ENCODE measurements around the gene NKX1-2.
"Not testable (repeated sequence)": the region's sequence is repeated elsewhere in the genome, so short reads cannot be mapped to it uniquely, and the experiment has no call there.

Gene NKX1-2

DNA sequence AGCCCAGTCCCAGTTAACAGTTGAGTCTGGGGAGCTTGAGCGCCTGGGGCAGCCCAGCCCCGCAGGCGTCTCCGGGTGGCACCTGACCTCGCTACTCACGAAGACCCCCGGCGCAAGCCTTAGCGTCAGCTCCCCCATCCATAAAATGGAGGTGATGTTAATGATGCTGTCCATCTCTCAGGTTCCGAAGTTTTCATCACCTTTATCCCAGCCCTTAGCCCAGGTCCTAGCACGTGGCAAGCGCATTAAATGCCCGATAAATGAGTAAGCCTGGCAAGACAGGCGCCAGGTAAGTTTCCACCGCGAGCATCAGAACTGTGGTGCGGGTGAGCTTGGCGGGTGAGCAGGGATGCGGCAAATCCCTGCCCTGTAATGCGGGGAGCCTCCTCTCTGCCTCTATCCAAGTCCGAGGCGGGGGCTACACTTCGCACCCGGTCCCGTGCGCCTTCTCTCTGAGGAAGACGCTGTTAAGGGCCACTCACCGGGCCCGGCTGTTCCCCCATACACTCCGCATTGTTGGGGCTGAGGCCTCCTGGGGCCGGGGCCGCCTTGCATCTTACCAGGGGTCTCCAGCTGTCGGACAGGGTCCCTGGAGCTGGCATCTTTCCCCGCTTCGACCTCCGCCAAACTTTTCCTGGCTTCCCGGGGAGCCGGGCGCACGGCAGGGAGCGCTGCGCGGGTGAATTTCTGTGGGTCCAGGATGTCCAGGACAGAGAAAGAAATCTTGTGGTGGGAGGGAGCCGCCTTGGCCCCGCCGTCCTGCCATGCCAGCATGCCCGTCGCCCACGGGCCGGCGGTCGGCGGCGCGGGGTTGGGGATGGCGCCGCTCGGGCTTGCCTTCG is 444 bp downstream of the NKX1-2 start:
- no peak for DNase-seq (ENCODE audit: low spot score)

DNA sequence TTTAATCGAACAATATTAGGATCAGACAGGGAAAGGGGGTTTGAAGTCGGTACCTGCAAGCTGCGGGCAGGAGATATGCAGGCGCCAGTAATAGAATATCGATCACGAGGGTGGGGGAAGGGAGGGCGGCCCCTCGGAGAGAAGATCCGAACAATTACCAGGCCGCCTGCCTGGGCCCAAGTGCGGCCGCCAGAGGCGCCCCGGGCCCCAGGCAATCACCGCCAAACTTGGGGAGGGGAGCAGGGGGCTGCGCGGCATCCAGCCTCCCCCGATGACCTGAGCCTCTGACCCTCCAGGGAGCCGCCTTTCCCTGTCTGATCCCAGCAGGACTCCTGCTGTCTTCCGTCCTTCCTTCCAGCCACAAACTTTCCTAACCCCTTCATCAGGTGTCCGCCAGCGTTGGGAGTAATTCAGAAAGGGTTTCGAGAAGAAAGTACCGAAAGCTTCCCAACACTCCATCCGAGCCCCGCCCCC is 1.1 kb downstream of the NKX1-2 start:
- DNase-seq (ENCODE audit: low spot score) = no peak

DNA sequence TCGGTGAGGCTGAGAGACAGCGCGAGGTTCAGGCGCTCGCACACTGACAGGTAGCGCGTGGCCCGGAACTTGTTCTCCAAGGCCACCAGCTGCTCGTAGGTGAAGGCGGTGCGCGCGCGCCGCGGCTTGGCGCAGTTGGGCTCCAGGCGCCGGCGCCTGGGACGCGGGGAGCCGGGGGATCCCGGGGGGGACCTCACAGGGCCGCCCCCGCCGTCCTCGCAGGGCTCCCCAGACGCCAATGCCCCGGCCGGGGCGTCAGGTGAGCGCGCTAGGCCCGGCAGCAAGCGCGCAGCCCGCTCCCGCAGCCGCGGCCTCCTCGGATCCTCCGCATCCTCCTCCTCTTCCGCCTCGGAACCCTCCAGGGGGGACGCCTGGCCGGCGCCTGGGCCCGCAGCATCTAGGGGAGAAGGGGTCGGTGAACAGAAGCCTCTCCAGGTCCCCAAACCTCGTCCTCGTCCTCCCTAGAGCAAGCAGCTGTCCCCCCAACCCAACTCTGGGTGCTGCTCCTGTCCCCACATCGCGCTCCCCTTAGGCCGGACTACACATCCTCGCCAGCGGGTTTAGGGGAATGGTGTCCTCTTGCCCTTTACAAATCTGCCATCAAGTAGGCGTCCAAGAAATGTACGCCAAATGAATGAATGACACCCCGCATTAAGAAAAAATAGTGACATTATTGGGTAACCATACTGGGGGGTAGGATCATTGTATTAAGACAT is 1.9 kb downstream of the NKX1-2 start:
- no peak for DNase-seq (ENCODE audit: low spot score)

DNA sequence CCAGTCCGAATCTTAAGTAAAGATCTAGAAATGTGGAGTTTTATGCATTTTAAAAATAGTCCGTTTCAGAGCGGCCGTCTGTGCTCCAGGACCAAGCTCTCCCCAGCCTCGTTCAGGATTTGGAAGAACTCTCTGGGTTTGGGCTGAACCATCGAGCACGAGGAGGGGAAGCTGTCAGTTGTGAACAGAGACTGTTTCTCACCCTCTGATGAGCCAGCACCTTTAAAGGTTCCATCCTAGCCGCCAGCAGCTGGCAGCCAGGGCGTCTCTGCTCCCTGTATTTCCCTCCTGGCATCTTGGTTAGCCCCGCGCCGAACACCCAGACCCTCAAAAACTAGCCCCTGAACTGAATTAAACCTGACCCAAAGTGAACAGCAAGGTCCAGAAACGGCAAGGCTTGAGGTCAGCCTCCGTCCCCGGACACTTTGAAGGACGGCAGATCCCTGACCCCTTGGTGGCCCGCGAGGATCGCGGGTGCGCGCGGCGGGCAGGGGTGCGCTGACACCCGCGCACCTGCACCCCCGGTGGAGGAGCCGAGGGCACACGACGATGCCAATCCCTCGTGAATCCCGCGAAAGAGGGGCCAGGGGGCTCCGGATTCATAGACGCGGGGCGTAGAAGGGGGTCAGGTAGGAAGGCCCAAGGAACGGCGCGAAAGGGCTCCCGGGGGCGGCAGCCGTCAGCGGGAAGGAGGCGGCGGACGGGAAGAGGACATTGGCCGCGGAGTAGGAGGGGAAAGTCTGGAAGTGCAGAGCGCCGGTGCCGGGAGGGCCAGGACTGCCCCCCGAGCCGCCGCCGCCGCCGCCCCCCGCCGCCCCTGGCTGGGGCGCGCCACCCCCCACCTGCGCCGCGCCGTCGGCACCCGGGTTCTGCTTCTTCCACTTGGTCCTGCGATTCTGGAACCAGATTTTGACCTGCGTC is 2.7 kb downstream of the NKX1-2 start:
- no peak for DNase-seq (ENCODE audit: low spot score)

DNA sequence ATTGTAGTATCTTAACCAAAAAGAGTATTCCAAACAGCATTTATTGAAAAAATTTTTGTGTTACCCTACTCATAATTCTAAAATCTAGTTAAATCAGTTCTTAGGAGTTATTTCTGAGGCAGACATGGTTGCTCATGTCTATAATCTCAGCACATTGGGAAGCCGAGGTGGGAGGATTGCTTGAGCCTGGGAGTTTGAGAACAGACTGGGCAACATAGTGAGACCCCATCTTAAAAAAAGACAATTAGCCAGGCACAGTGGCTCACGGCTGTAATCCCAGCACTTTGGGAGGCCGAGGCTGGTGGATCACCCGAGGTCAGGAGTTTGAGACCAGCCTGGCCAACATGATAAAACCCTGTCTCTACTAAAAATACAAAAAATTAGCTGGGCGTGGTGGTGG is 8.1 kb downstream of the NKX1-2 start:
- not testable (repeated sequence) for DNase-seq (ENCODE audit: low spot score)

DNA sequence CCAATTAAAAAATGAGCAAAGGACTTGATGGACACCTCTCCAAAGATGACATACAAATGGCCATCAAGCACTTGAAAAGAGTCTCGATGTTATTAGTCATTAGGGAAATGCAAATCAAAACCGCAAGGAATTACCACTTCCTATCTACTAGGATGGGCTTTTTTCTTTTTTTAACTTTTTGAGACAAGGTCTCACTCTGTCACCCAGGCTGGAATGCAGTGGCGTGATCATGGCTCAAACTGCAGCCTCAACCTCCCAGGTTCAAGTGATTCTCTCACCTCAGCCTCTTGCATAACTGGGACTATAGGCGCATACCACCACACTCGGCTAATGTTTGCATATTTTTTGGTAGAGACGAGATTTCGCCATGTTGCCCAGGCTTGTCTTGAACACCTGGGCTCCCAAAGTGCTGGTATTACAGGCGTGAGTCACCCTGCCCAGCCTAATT is 13.6 kb downstream of the NKX1-2 start:
- no peak for DNase-seq (ENCODE audit: low spot score)

DNA sequence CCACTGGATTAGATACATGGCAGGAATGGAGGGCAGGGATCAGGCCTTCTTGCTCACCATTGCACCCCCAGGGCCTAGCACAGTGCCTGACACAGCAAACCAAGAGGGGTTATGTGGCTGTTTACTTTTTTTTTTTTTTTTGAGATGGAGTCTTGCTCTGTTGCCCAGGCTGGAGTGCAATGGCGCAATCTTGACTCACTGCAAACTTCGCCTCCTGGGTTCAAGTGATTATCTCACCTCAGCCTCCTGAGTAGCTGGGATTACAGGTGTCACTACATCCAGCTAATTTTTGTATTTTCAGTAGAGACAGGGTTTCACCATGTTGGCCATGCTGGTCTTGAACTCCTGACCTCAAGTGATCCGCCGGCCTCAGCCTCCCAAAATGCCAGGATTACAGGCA is 14.2 kb downstream of the NKX1-2 start:
- not testable (repeated sequence) for DNase-seq (ENCODE audit: low spot score)

DNA sequence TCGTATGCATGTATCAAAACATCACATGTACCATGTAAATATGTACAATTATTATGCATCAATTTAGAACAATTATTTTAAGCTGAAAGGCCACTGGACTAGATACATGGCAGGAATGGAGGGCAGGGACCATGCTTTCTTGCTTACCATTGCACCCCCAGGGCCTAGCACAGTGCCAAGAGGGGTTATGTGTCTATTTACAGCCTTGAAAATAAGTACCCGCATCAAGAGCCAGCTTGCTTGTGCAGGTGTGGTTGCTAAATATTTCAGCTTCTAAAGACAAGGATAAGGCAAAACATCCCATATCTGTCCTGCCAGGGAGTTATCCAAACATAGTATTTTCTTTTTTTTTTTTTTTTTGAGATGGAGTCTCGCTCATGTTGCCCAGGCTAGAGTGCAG is 16.4 kb downstream of the NKX1-2 start:
- DNase-seq (ENCODE audit: low spot score) = no peak

DNA sequence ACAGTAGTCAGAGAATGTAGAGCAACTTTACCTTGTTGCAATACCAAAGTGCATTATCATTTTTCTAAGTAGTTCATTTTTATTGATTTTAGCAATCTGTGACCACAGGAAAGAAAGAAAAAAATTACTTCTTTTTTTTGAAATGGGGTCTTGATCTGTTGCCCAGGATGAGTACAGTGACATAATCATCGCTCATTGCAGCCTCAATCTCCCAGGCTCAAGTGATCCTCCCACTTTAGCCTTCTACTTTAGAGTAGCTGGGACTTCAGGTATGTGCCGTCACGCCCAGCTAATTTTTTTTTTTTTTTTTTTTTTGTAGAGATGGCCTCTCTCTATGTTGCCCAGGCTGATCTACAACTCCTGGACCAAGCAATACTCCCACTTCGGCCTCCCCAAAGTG is 19.8 kb downstream of the NKX1-2 start:
- no peak for DNase-seq (ENCODE audit: low spot score)

DNA sequence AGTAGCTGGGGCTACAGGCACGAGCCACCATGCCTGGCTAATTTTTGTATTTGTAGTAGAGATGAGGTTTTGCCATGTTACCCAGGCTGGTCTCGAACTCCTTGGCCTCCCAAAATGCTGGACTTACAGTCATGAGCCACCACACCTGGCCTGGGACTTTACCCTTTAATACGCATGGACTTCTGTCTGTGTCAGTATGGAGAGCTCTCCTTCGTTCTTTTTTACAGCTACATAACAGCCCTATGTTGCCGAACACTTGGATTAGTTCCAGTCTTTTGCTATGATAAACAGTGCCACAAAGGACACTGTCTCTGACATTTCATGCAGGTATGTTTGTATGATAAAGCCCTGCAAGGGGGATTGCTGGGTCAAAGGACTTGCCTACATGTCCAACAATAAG is 20.3 kb downstream of the NKX1-2 start:
- DNase-seq (ENCODE audit: low spot score) = no peak

DNA sequence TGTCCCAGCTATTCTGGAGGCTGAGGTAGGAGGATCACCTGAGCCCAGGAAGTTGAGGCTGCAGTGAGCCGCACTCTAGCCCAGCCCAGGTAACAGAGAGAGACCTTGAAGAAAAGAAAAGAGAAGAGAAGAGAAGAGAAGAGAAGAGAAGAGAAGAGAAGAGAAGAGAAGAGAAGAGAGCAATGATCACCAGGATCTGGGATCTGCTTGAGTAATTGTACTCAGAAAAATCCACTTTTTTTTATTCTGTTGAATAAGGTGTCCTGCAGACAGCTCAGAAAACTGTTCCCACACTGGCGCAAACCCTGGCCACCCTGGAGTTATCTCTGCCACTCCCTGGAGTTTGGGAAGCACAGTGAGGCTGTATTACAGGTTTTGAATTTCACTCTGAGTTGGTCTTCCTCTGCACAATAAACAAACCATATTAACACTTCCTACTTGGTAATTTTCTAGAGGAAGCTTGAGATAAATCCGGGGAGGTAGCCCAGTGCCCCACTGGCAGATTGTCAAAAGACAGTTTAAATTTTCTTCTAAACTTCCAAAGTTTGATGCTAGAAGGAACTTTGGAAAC is 21.5 kb downstream of the NKX1-2 start:
- no peak for DNase-seq (ENCODE audit: low spot score)

DNA sequence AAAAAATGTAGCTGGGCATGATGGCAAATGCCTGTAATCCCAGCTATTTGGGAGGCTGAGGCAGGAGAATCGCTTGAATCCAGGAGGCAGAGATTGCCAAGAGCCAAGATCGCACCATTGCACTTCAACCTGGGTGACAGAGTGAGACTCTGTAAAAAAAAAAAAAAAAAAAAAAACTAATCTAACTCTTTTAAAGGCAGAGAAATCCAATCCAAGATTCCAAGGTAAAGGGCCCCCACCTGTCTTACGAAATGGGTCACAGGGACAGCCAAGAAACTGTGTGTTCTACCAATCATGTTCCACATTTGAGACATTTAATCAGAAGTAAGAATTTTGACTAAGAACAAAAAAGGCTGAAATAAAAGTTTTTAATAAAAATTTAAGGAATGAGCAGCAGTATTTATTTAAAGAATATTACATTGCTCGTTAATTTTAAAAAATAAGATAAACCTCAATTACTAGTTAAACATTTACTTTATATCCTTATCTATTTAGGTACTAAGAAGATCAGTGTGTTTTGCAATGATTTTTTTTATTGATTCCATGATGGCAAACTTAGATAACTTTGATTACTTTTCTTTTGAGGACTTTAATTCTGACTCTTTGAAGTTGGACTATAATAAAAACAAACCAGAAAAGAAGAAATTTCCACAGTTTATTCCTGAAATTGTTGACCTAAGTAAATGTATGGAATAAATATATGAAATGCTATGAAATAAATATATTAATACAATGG is 24.4 kb downstream of the NKX1-2 start:
- DNase-seq (ENCODE audit: low spot score) = no peak

DNA sequence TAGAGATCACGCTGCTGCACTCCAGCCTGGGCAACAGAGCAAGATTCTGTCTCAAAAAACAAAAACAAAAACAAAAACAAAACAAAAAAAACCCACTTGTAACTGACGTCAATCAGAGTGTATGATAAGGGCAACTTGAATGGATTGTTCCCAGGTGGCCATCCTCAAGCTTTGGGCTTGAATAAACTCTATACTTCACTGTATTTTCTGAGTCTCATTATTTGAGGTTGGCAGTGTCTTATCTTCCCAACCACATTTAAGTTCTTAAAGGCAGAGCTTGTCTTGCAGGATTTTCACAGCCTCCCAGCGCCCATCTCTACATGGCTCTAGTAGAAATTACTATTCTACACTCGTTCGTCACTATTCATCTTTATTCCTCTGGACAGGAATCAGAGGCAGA is 26.0 kb downstream of the NKX1-2 start:
- DNase-seq (ENCODE audit: low spot score) = no peak

DNA sequence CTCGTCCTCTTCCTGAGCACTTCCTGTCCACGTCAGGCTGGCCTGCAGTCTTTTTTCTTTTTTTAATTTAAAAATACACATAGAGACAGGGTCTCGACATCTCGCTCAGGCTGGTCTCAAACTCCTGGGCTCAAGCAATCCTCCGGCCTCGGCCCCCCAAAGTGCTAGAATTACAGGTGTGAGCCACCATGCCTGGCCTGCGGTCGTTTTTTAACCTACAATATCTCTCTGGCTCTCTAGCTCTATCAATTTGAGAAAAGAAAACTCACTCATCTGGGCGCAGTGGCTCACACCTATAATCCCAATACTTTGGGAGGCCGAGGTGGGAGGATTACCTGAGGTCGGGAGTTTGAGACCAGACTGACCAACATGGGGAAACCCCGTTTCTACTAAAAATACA is 27.1 kb downstream of the NKX1-2 start:
- DNase-seq (ENCODE audit: low spot score) = no peak

DNA sequence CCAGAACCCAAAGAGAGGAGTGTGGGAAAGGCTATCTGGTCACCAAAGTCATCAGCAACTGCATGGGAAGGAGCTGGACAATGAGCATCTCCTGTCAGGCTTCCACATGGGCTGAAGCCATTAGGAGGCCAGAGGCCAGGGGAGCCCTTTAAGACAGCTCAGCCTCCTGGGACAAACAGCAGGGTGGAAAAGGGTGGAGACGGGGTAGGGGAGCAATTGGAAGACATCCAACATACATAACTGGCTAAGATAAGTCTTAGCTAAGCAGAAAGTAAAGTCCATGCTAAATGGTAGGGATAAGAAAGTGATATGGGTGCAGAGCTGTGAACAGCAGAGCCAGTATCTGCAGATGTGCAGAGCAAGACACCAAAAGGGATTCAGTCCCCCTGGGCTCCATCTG is 29.6 kb downstream of the NKX1-2 start:
- DNase-seq (ENCODE audit: low spot score) = no peak

DNA sequence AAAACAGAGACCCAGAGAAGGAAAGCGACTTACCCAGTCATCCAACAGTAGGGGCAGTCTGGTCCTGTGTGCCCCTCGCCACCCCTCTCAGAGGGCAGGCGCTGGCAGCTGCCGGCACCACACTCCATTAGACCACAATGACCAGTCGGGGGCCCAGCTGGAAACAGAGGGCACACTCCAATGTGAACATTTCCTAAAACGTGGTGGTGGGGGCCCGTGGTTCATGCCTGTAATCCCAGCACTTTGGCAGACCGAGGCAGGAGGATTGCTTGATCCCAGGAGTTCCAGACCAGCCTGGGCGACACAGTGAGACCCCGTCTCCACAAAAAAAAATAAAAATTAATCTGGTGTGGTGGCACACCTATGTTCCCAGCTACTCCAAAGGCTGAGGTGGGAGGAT is 30.2 kb downstream of the NKX1-2 start:
- peak; percentile 2 for DNase-seq (ENCODE audit: low spot score)

DNA sequence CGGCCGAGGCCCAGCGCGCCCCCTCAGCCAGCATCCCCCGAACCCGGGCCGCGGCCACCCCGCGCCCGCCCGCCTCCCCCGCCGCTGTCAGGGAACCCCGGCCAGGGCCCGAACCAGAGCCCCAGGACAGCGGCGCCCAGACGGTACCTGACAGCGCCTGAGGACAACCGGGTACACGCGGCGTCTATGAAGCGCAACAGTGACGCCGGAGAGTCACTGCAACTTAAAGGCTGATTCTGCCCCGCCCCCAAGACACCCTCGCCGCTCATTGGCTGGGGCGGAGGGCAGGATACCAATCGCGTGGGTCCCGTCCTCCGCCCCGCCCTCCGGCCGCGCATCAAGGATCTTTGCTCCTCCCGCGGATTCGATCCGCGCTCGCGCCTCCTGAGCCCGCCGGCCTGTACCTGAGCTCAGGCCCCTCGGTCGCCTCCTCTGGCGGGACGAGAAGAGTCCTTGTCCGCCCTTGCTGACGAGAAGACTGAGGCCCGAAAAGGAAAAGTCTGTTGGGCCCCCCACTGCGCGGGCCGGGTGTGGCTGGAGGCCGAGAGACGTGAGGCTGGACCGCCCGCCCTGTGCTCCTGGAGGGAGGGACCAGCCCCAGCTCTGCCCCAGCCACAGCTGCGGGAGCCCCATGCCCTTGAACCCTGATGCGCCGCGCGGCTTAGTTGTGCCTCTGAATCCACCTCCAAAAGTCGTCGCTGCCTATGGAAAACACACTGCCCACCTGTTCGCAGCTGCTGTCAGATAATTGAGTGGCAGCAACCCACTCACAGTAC is 30.9 kb downstream of the NKX1-2 start, which contains the start of gene OAT:
Gene OAT, minus strand, starts transcription at position 198 of the 776 bp plus-strand sequence. CDS start 6,752 bp downstream, outside the sequence.
- DNase-seq (ENCODE audit: low spot score) = peak; percentile 99

DNA sequence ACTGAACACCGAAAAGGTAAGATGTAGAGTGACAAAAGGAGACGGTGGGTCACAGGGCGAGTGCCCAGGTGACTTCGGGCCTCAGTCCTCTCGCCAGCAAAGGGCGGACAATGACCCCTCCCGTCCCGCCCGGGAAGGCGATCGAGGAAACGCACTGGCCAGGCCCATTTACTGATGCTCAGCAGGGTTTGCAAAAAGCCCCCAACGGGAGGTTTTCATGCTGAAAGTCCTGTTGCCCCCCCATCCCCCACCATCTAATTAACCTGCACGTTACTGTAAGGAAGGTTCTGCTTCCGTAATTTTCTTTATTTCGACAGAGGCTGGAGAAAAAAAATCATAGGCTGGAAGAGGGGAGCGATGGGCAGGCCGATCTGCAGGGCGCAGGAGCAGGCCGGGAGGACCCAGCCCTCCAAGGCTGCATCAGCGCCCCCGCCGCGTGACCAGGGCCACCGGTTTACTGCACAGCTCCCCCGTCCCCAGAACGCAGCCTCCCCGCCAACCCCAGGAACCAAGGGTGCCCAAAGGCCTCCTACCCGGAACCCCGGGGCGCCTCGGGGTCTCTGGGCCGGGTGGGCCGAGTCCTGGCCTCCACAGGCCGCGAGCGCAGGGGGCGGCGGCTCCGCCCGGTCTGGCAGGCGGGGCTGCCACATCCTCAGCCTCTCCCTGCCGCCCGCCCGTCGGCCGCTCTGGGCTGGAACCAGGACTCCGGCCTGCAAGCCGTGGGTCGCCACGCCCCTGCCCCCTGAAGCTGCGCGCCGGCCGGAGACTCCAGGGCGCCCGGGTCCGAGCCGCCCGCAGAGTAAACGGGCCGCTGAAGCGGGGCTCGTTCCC is 31.7 kb downstream of the NKX1-2 start:
- peak; percentile 54 for DNase-seq (ENCODE audit: low spot score)

DNA sequence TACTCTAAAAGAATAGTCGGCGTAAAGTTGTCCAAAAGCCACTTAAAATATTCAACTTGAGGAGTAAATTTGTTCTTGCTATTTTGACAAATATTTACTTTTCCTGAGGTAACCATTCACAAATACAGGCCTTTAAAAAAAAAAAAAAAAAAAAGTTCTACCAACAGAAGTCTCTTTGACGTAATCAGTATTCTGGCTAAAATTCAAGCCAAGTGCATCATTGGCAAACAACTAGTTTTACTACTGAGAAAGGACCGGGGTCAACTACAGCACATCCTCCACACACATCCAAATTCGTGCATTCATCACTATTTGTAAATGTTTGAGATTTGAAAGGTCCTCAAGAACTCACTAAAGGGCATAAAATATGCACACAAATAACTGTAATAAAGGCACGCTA is 33.1 kb downstream of the NKX1-2 start:
- no peak for DNase-seq (ENCODE audit: low spot score)
